Sigmoid colon (tissue), 4 donors: Measurements from ENCODE around the gene KNDC1.

ENCODE experiments used
- CTCF ChIP-seq, 4 experiments: fragments of 450-650 bp in 3 of 4; fragments of 200-600 bp in 1 of 4; IDR thresholded peaks; one replicate each; pipeline ENCODE4 v1.5.1; 2016 to 2019; ENCODE audit warnings: antibody characterized with exemption in 4 of 4, mild to moderate bottlenecking in 3 of 4, moderate library complexity in 2 of 4
- POLR2A ChIP-seq, 2 donors: fragments of 450-650 bp; IDR thresholded peaks; one replicate each; pipeline ENCODE4 v1.6.1; 2016; ENCODE audit warnings: antibody characterized with exemption in 2 of 2, mild to moderate bottlenecking in 2 of 2, moderate library complexity in 2 of 2
- POLR2AphosphoS5 ChIP-seq, 4 donors: sonication (generic); formaldehyde crosslinking; IDR thresholded peaks; one replicate each; pipeline ENCODE4 v1.6.1; 2017; ENCODE audit warnings: antibody characterized with exemption in 4 of 4

- TF ChIP-seq POLR2A (IDR thresholded peaks at IDR 0.05) (no peak), CTCF (IDR thresholded peaks at IDR 0.05) (no peak), POLR2AphosphoS5 (IDR thresholded peaks at IDR 0.05) (no peak)
Measured at GRCh38 chr10:133198621-133199487, 38.8 kb downstream of the KNDC1 start.
